Measurements from ENCODE around the gene CELF2.

Gene CELF2

GRCh38 chr10:11311027-11311426 is 293.4 kb downstream of the CELF2 start:
- Histone ChIP-seq H3K4me2 (ENCODE audit: low read length) (no peak overlapping the region), H3K36me3 (ENCODE audit: control insufficient read depth, low read length) (no peaks in the 10 kb centered on the region), H3K79me2 (ENCODE audit: control insufficient read depth, low read length) (no peaks in the 10 kb centered on the region), H3K4me1 (ENCODE audit: control insufficient read depth, low read length) (no peaks in the 10 kb centered on the region), H3K4me3 (ENCODE audit: low read length) (no peak overlapping the region), H3K9me2 (replicated peaks; ENCODE audit: control insufficient read depth, low read length) (no peaks in the 10 kb centered on the region), H3K27ac (ENCODE audit: low read depth, low read length) (no peak overlapping the region), H3K27me3 (ENCODE audit: control insufficient read depth, low read length) (no peaks in the 10 kb centered on the region), H3K9me3 (ENCODE audit: control insufficient read depth, insufficient read depth, low read length) (peaks cover 11% of the 10 kb centered on the region; the same call in 1 of the 2 replicates), H4K20me1 (ENCODE audit: control insufficient read depth, insufficient read depth, low read depth, low read length) (no peaks in the 10 kb centered on the region), H3F3A (ENCODE audit: control insufficient read depth, insufficient read depth) (no peaks in the 10 kb centered on the region)
- no peak for TF ChIP-seq EZH2phosphoT487 (IDR thresholded peaks at IDR 0.05; ENCODE audit: borderline replicate concordance, low read length)
- no peak for TF ChIP-seq CTCF (IDR thresholded peaks at IDR 0.05; ENCODE audit: low read depth, low read length, poor library complexity, severe bottlenecking)

DNA sequence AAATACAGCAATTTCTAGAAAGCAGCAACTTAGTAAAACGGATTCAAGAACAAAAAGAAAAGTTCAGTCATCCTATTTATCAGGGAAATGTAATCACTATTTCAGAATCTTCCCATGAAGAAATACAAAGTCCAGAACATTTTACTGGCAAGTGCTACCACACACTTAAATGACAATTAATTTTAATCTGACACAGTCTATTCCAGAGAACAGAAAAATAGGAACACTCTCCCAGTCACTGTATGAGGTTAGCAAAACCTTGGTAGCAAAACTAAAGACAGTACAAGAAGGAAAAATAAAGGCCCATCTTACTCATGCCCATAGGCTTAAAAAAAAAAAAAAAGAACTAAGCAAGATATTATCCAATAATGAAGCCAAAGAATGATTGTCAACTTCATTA is 295.8 kb downstream of the CELF2 start:
- no peaks in the 10 kb centered on the region for H3K36me3 ChIP-seq (ENCODE audit: control insufficient read depth, low read length)
- no peaks in the 10 kb centered on the region for H4K20me1 ChIP-seq (ENCODE audit: control insufficient read depth, insufficient read depth, low read depth, low read length)
- no peak overlapping the region for H3K4me2 ChIP-seq (ENCODE audit: low read length)
- no peak overlapping the region for H3K27ac ChIP-seq (ENCODE audit: low read depth, low read length)
- no peak overlapping the region for H3K4me3 ChIP-seq (ENCODE audit: low read length)
- H3F3A ChIP-seq (ENCODE audit: control insufficient read depth, insufficient read depth) = no peaks in the 10 kb centered on the region
- peaks cover 6% of the 10 kb centered on the region; the same call in 1 of the 2 replicates for H3K9me3 ChIP-seq (ENCODE audit: control insufficient read depth, insufficient read depth, low read length)
- H3K79me2 ChIP-seq (ENCODE audit: control insufficient read depth, low read length) = no peaks in the 10 kb centered on the region
- H3K4me1 ChIP-seq (ENCODE audit: control insufficient read depth, low read length) = no peaks in the 10 kb centered on the region
- H3K27me3 ChIP-seq (ENCODE audit: control insufficient read depth, low read length) = peaks cover 3% of the 10 kb centered on the region; the same call in 1 of the 2 replicates
- no peaks in the 10 kb centered on the region for H3K9me2 ChIP-seq (replicated peaks; ENCODE audit: control insufficient read depth, low read length)
- no peak for TF ChIP-seq EZH2phosphoT487 (IDR thresholded peaks at IDR 0.05; ENCODE audit: borderline replicate concordance, low read length)

GRCh38 chr10:11317936-11318670 is 300.4 kb downstream of the CELF2 start:
- TF ChIP-seq CTCF (IDR thresholded peaks at IDR 0.05; ENCODE audit: low read depth, low read length, poor library complexity, severe bottlenecking) (no peak), EZH2phosphoT487 (IDR thresholded peaks at IDR 0.05; ENCODE audit: borderline replicate concordance, low read length) (no peak)
- no peaks in the 10 kb centered on the region for H3K9me3 ChIP-seq (ENCODE audit: control insufficient read depth, insufficient read depth, low read length)
- no peaks in the 10 kb centered on the region for H4K20me1 ChIP-seq (ENCODE audit: control insufficient read depth, insufficient read depth, low read depth, low read length)
- H3K27ac ChIP-seq (ENCODE audit: low read depth, low read length) = no peak overlapping the region
- no peaks in the 10 kb centered on the region for H3K36me3 ChIP-seq (ENCODE audit: control insufficient read depth, low read length)
- no peak overlapping the region for H3K4me3 ChIP-seq (ENCODE audit: low read length)
- H3K79me2 ChIP-seq (ENCODE audit: control insufficient read depth, low read length) = no peaks in the 10 kb centered on the region
- H3K4me1 ChIP-seq (ENCODE audit: control insufficient read depth, low read length) = no peaks in the 10 kb centered on the region
- H3K27me3 ChIP-seq (ENCODE audit: control insufficient read depth, low read length) = peaks cover 6% of the 10 kb centered on the region; the same call in 1 of the 2 replicates
- no peak overlapping the region for H3K4me2 ChIP-seq (ENCODE audit: low read length)
- H3K9me2 ChIP-seq (replicated peaks; ENCODE audit: control insufficient read depth, low read length) = no peaks in the 10 kb centered on the region
- H3F3A ChIP-seq (ENCODE audit: control insufficient read depth, insufficient read depth) = no peaks in the 10 kb centered on the region

GRCh38 chr10:11318826-11319598 is 301.3 kb downstream of the CELF2 start:
- Histone ChIP-seq H3K4me2 (ENCODE audit: low read length) (no peak overlapping the region), H3K27me3 (ENCODE audit: control insufficient read depth, low read length) (peaks cover 6% of the 10 kb centered on the region; the same call in 1 of the 2 replicates), H4K20me1 (ENCODE audit: control insufficient read depth, insufficient read depth, low read depth, low read length) (no peaks in the 10 kb centered on the region), H3K9me2 (replicated peaks; ENCODE audit: control insufficient read depth, low read length) (no peaks in the 10 kb centered on the region), H3K4me1 (ENCODE audit: control insufficient read depth, low read length) (no peaks in the 10 kb centered on the region), H3F3A (ENCODE audit: control insufficient read depth, insufficient read depth) (no peaks in the 10 kb centered on the region), H3K27ac (ENCODE audit: low read depth, low read length) (no peak overlapping the region), H3K4me3 (ENCODE audit: low read length) (no peak overlapping the region), H3K79me2 (ENCODE audit: control insufficient read depth, low read length) (no peaks in the 10 kb centered on the region), H3K9me3 (ENCODE audit: control insufficient read depth, insufficient read depth, low read length) (no peaks in the 10 kb centered on the region), H3K36me3 (ENCODE audit: control insufficient read depth, low read length) (no peaks in the 10 kb centered on the region)
- no peak for TF ChIP-seq EZH2phosphoT487 (IDR thresholded peaks at IDR 0.05; ENCODE audit: borderline replicate concordance, low read length)
- TF ChIP-seq CTCF (IDR thresholded peaks at IDR 0.05; ENCODE audit: low read depth, low read length, poor library complexity, severe bottlenecking) = no peak

Data from DOHH2 (cell line).